VCaP (cell line): Measurements from ENCODE around the gene FAM3A.
"Not testable (repeated sequence)": the region's sequence is repeated elsewhere in the genome, so short reads cannot be mapped to it uniquely, and the experiment has no call there.

Source experiments
- H3K27ac ChIP-seq: fragments of 450-650 bp; 2 replicates; pipeline ENCODE4 v1.5.1; 2017
- TF ChIP-seq, protein P1 (sequence below): fragments of 450-650 bp; conservative IDR thresholded peaks from 2 replicates; pipeline ENCODE4 v1.5.1; 2017; ENCODE audit warnings: mild to moderate bottlenecking, moderate library complexity

The FAM3A gene, protein sequence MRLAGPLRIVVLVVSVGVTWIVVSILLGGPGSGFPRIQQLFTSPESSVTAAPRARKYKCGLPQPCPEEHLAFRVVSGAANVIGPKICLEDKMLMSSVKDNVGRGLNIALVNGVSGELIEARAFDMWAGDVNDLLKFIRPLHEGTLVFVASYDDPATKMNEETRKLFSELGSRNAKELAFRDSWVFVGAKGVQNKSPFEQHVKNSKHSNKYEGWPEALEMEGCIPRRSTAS

DNA sequence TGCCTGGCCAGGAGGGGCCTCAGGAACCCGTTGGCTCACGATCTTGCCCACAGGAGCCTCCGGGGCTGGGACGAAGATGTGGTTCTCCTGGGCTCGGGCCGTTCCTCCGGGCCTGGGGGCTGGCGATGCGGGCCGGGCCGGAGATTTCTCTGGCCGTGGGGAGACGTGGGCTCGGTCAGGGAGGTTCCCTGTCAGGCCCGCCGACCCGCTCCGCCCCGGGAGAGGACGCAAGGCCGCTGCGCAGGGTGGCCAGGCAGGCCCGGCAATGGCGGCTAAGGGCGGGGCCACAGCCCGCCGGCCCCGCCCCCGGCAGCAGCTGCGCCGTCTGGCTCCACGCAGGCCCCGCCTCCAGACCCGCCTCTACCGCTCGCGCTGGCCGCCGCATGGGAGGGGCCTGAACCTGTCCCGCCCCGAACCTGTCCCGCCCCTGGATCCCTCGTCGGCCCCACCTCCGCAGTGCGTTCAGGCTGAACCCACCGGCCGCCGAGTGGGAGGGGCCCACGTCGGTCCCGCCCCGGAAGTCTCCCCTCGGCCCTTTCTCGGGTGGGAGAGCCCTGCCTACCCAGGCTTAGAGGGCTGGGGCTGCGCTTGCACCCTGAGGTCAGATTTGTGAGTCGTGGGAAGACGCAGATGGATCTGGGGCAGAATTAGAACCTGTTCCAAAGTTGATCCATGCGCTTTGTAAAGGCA, at the start of gene FAM3A:
Gene FAM3A (minus strand): TSS at position 267 of the 690 bp plus-strand sequence. CDS start 460 bp downstream, outside the sequence.
- TF ChIP-seq, protein P1, sequence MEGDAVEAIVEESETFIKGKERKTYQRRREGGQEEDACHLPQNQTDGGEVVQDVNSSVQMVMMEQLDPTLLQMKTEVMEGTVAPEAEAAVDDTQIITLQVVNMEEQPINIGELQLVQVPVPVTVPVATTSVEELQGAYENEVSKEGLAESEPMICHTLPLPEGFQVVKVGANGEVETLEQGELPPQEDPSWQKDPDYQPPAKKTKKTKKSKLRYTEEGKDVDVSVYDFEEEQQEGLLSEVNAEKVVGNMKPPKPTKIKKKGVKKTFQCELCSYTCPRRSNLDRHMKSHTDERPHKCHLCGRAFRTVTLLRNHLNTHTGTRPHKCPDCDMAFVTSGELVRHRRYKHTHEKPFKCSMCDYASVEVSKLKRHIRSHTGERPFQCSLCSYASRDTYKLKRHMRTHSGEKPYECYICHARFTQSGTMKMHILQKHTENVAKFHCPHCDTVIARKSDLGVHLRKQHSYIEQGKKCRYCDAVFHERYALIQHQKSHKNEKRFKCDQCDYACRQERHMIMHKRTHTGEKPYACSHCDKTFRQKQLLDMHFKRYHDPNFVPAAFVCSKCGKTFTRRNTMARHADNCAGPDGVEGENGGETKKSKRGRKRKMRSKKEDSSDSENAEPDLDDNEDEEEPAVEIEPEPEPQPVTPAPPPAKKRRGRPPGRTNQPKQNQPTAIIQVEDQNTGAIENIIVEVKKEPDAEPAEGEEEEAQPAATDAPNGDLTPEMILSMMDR, result no peak
- H3K27ac ChIP-seq, result peak within 1 kb of the TSS; percentile 86

DNA sequence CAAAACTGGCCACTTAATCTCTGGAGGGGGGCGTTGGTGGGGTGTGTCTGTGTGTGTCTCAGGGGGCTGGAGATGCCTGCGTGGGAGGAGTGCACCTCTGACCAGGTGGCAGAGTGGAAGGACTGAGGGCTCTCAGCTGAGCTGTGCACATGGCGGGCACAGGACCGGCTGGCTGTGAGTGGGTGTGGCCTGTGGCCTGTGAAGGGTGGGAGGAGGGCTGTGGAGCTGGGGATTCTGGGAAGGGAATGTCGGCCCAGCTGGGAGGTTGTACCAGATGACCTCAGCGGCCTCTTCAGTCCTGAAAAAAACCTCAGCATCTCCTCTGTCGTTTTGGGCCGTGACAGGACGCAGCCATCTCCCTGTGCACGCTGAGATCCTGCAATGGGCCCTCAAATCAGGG, 46.3 kb upstream of the FAM3A start:
- not testable (repeated sequence) for H3K27ac ChIP-seq

DNA sequence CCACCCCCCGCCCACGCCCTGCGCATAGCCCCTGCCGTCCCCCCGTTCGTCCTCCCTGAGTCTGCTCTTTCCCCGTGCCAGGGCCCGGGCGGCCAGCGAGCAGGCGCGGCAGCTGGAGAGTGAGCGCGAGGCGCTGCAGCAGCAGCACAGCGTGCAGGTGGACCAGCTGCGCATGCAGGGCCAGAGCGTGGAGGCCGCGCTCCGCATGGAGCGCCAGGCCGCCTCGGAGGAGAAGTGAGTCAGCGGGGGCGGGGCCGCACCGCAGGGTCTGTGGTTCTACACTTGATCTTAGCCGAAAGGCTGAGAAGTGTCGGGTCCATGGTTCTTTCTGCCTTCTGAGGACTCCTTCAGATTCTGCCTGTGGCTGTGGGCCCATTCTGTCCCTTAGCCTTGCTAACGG, 44.3 kb upstream of the FAM3A start:
- not testable (repeated sequence) for H3K27ac ChIP-seq

DNA sequence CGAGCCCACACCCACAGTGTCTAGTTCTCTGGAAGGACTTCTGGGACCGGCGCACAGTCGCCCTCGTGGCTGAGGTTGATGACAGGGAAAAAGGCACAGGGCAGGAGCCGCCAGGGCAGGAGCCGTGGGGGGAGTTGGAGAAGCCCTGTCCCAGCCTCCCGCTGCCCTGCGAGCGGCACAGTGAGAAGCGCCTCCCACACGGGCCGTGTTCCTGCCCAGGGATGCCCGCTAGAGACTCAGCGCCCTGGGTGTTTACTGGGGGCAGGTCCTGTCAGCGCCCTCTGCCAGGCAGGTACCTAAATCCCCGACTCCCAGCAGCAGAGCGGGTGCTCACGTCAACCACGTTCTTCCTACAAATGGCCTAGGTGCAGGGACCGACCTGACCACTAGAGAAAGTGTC, 42.9 kb upstream of the FAM3A start:
- H3K27ac ChIP-seq, result not testable (repeated sequence)

DNA sequence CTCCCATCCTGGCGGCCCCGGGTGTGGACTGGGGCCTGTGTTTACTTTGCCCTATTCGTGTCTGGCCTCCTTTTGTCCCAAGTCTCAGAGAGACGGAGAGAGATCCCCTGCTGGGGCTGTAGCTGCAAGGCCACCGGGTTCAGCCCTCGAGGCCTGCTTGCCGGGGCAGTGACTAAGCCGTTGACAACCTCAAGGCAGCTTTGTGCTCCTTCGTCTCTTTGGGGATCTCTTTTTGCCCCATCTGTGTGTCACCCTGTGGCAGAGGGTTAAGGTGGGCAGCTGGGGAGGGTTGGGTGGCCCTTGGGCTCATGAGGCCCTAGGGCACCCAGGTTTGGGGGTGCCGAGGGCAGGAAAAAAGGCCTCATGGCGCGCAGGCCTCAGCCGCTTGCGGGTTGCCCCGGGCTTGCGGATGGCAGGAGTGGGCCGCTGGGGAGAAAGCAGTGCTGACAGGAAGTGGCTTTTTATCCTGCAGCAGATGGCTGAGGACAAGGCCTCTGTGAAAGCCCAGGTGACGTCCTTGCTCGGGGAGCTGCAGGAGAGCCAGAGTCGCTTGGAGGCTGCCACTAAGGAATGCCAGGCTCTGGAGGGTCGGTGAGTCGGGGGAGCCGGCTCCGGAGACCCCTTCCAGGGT, 42.1 kb upstream of the FAM3A start:
- H3K27ac ChIP-seq, result not testable (repeated sequence)

DNA sequence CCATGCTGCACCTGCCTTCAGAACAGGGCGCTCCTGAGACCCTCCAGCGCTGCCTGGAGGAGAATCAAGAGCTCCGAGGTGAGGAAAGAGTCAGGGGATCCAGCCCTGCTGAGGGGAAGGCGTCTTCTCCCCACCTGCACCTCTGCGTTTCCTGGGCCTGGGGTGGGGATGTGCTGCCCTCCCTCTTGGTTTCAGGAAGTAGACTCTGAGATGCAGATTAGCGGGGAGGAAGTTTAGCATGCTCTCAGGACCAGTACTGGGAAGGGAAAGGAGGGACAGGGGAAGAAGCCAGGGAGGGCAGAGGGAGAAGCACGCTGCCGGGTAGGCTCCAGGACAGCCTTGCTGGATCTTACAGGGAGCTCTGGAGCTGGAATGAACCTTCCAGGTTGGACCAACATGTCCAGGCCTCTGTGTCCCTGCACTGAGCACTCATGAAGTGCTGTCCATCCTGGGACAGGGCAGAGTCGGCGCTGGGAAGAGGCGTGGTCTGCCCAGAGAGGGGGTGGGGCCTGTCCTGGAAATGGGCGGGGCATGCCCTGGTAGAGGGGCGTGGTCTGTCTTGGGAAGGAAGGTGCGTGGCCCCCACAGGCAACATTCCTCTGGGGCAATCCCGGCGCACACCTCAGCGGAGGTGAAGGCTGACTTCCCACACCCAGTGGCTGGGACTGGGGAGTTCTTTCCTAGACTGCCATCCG, 36.2 kb upstream of the FAM3A start:
- not testable (repeated sequence) for H3K27ac ChIP-seq

DNA sequence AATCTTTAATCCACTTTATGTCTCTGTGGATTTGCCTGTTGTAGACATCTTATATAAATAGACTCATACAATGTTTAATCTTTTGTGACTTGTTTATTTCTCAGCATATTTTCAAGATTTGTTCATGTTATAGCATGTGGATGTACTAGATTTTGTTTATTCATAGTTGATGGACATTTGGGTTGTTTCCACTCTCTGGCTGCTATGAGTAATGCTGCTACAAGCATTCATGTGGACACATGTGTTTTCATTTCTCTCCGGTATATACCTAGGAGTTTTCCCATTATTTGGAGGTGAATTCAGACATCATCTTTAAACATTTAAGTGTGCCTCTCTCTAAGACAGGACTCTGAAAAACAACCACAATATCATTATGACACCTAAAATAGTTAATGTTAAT, 33.7 kb upstream of the FAM3A start:
- TF ChIP-seq, protein P1, result no peak
- no peak overlapping the region for H3K27ac ChIP-seq

DNA sequence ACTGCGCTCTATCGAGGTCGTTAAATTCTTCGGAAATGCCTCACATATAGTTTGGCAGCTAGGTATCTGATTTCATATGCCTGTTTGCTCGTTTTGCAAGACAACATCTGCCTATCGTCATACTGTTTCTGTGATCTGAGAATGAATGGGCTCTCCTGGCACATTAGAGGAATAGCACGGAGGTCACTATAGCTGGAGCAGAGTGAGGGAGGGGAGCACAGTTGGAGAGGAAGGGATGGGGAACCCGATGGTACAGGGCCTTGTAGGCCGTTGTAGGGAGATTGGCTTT, 31.9 kb upstream of the FAM3A start:
- peak overlapping the region; percentile 77 for H3K27ac ChIP-seq

DNA sequence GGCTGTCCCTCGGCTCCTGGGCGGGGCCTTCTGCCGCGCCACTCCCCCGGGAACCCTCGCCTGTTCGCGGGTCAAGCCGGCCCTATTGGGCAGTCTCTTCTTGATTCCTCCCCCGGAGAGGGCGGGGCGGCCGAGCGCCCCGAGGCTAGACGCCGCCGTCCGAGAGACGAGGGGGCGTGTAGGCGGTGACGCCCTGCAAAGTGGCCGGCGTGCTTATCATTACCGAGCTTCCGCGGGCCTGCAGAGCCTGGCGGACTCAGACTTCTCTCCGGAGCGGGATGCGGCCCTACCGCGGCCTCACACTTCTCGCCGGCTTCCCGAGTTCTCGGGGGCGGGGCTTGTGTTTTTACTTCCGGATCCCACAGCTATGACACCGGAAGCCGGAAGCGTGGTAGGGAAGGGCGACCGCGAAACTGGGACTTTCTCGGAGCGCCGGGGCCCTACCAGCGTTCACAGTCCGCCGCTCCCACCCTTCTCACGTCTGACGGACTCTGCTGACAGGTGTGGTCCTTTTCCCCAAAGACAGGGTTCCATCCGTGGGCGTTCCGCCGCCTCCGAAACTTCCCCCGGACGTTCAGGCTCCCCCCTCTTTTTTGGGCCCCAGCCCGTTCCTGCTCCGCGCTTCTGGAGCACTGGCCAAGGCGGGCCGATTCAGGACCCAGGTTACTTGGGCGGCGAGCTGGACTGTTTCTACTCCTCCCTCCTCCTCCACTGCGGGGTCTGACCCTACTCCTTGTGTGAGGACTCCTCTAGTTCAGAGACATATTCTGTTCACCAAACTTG, 31.4 kb upstream of the FAM3A start, which contains the start of gene IKBKG:
Gene IKBKG (plus strand): TSS at position 376 of the 783 bp plus-strand sequence. CDS start 4,383 bp downstream, outside the sequence.
- H3K27ac ChIP-seq, result peak within 1 kb of the TSS; percentile 77
- TF ChIP-seq, protein P1, result no peak

More for the DNA sequence above, 31.9 kb upstream of the FAM3A start:
- TF ChIP-seq, protein P1, result no peak
